ENCODE data around the gene CLBA1. TPM values are rescaled to one million over a fixed set of nuclear protein-coding genes. Genes with fewer than 3 reads are reported as not detected.
A peak's percentile ranks its signal among the peaks of the same experiment; 100 is the strongest.

Gene CLBA1
- total and polyA plus RNA-seq, 11 donors = 0.76 to 3.7 (median 2.6) TPM

GRCh38 chr14:104967386-104968152, 18.0 kb upstream of the CLBA1 start:
- peak; percentile 56 to 67 (median 60) for ATAC-seq
- intact Hi-C loops (cut with DNase I) = loop anchor here in 3 of 10 donors (2.0 to 5.0 kb wide), 2 partner anchors 35 kb away; no protein-coding TSS in a partner anchor
- H3K9me3 ChIP-seq = no peaks in the 10 kb centered on the region
- DNase-seq = peak in 4 of 5 donors; percentile 37 to 79 (median 62)
- WGBS, 4 donors = 2 to 7% (median 3%) methylated on average over 5 to 36 of the region's 36 CpGs
- TF ChIP-seq CTCF (IDR thresholded peaks at IDR 0.05) = no peak
- TF ChIP-seq POLR2A (IDR thresholded peaks at IDR 0.05) = no peak
- H3K36me3 ChIP-seq = no peaks in the 10 kb centered on the region
- H3K27ac ChIP-seq = peak overlapping the region in 11 of 12 donors; percentile 22 to 94 (median 48)
- H3K4me1 ChIP-seq = peaks cover 3 to 46% (median 24%) of the 10 kb centered on the region in 12 donors
- peak overlapping the region in 11 of 12 donors; percentile 6 to 59 (median 39) for H3K4me3 ChIP-seq
- H3K27me3 ChIP-seq = peaks cover 0 to 12% (median 0%) of the 10 kb centered on the region in 9 donors

GRCh38 chr14:104968153-104968527, 17.4 kb upstream of the CLBA1 start:
- 6 to 23% (median 13%) methylated on average over 8 to 12 of the region's 12 CpGs for WGBS, 4 donors
- no peaks in the 10 kb centered on the region for H3K36me3 ChIP-seq
- no peaks in the 10 kb centered on the region for H3K9me3 ChIP-seq
- no peak for TF ChIP-seq CTCF (IDR thresholded peaks at IDR 0.05)
- TF ChIP-seq POLR2A (IDR thresholded peaks at IDR 0.05) = no peak
- peak overlapping the region in 11 of 12 donors; percentile 22 to 94 (median 48) for H3K27ac ChIP-seq
- peaks cover 6 to 52% (median 27%) of the 10 kb centered on the region in 12 donors for H3K4me1 ChIP-seq
- peak overlapping the region in 11 of 12 donors; percentile 6 to 59 (median 39) for H3K4me3 ChIP-seq
- DNase-seq (peak in 4 of 5 donors; percentile 82 to 90 (median 83)), ATAC-seq (peak; percentile 33 to 62 (median 54))
- intact Hi-C loops (cut with DNase I) = loop anchor here in 2 of 10 donors (5.0 kb wide), 1 partner anchor 36 kb away; no protein-coding TSS in a partner anchor
- H3K27me3 ChIP-seq = peaks cover 0 to 12% (median 0%) of the 10 kb centered on the region in 9 donors

GRCh38 chr14:104968541-104969401, 16.8 kb upstream of the CLBA1 start:
- Histone ChIP-seq H3K9me3 (no peaks in the 10 kb centered on the region), H3K27me3 (peaks cover 0 to 12% (median 0%) of the 10 kb centered on the region in 9 donors), H3K36me3 (no peaks in the 10 kb centered on the region), H3K4me1 (peaks cover 6 to 58% (median 33%) of the 10 kb centered on the region in 12 donors), H3K27ac (peak overlapping the region in 10 of 12 donors; percentile 22 to 94 (median 48)), H3K4me3 (peak overlapping the region in 8 of 12 donors; percentile 34 to 59 (median 44))
- intact Hi-C loops (cut with DNase I) = loop anchor here in 2 of 10 donors (5.0 kb wide), 1 partner anchor 36 kb away; no protein-coding TSS in a partner anchor
- DNase-seq = peak in 4 of 5 donors; percentile 6 to 58 (median 32)
- no peak for ATAC-seq
- whole genome bisulfite sequencing, 4 donors = 63 to 70% (median 66%) methylated on average over 20 to 21 of the region's 21 CpGs
- TF ChIP-seq POLR2A (IDR thresholded peaks at IDR 0.05) (no peak), CTCF (IDR thresholded peaks at IDR 0.05) (peak in 1 of 12 donors; percentile 12)

All from heart left ventricle (tissue), 16 donors.